ENCODE measurements around the gene CORO2B.

CORO2B gene

GRCh38 chr15:68565234-68565633, 13.6 kb upstream of the CORO2B start:
- DNase-seq (ENCODE audit: low read depth in 1 of 2, low spot score in 1 of 2) = no peak
- no peak overlapping the region for H3K27ac ChIP-seq (replicated peaks)
- TF ChIP-seq REST (IDR thresholded peaks at IDR 0.05; ENCODE audit: insufficient replicate concordance, low read depth) (no peak), POLR2AphosphoS5 (IDR thresholded peaks at IDR 0.05; ENCODE audit: low read depth) (no peak), CTCF (IDR thresholded peaks at IDR 0.05; ENCODE audit: insufficient read depth, low read length) (no peak), SPI1 (IDR thresholded peaks at IDR 0.05; ENCODE audit: borderline replicate concordance, low read depth) (no peak), GABPA (IDR thresholded peaks at IDR 0.05; ENCODE audit: low read depth) (no peak)
- no peaks in the 10 kb centered on the region for H3K27me3 ChIP-seq (ENCODE audit: insufficient read depth, poor library complexity, severe bottlenecking)
- no peak overlapping the region for H3K4me3 ChIP-seq (replicated peaks; ENCODE audit: insufficient read depth, low read length)

DNA sequence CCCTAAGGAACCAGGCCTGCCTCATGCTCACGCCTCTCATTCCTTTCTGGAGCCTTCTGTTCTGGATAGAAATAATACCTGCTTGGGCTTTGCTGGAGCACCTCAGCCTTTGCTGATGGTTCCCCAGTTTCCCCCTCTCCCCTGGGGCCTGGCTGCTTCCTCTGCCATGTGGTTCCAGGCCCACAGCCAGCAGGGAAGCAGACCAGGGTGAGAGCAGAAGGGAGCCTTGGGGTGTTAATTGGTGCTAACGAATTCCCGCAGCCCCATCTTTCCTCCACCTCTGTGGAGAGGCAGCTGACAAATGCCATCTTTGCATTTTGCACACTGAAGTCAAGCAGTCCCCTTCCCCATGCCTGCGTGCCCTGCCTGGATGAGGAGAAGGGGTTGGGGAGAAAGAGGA, 13.1 kb upstream of the CORO2B start:
- H3K27ac ChIP-seq (replicated peaks) = no peak overlapping the region
- TF ChIP-seq GABPA (IDR thresholded peaks at IDR 0.05; ENCODE audit: low read depth) = no peak
- H3K27me3 ChIP-seq (ENCODE audit: insufficient read depth, poor library complexity, severe bottlenecking) = no peaks in the 10 kb centered on the region
- DNase-seq (ENCODE audit: low read depth in 1 of 2, low spot score in 1 of 2) = no peak
- H3K4me3 ChIP-seq (replicated peaks; ENCODE audit: insufficient read depth, low read length) = no peak overlapping the region

DNA sequence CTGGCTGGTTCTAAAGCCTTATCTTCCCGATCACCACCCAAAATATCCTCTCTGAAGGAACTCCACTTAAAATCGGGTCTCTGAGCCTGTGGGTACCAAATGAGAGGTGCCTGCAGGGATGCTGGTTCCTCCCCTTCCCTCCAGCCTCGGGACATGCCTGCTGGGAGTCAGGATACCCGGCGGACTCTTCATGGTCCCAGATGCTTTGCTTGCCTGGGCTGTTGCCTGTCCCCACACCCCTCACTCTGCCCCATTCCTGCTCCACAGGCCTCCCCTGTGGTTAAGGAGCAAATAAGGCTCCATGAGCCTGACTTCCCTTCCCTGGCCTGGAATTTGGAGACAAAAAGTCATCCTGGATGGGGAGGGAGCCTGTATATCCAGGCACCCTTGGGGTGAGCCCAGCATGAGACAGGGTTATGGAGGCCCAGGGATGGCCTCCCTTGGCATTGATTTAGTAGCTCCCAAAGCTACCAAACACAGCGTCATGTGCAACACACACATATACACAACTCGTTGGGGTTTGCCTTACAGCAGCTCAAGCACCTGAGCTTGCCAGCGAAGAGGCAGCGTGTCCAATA, 12.3 kb upstream of the CORO2B start:
- H3K4me3 ChIP-seq (replicated peaks; ENCODE audit: insufficient read depth, low read length) = no peak overlapping the region
- no peak for DNase-seq (ENCODE audit: low read depth in 1 of 2, low spot score in 1 of 2)
- no peaks in the 10 kb centered on the region for H3K27me3 ChIP-seq (ENCODE audit: insufficient read depth, poor library complexity, severe bottlenecking)
- H3K27ac ChIP-seq (replicated peaks) = no peak overlapping the region
- no peak for TF ChIP-seq POLR2AphosphoS5 (IDR thresholded peaks at IDR 0.05; ENCODE audit: low read depth)
- TF ChIP-seq SPI1 (IDR thresholded peaks at IDR 0.05; ENCODE audit: borderline replicate concordance, low read depth) = no peak
- no peak for TF ChIP-seq GABPA (IDR thresholded peaks at IDR 0.05; ENCODE audit: low read depth)
- no peak for TF ChIP-seq CTCF (IDR thresholded peaks at IDR 0.05; ENCODE audit: insufficient read depth, low read length)
- no peak for TF ChIP-seq REST (IDR thresholded peaks at IDR 0.05; ENCODE audit: insufficient replicate concordance, low read depth)

DNA sequence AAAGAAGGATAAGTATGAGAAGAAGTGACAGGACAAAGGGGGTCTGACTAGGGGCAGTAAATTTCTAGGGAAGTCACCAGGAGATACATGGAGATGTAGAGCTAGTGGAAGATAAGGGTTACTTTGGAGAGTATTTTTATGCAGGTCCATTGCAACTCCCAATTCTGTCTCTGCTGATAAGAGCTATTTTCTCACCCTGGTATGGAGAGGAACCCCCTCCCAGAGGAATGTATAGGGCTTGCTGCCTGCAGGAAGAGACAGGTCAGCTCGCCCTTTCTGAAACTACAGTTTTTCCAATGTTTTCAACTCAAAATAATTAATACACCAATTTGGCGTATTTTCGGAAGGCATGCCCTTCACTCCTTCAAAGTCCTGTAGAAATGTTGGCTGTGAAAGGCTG, 11.4 kb upstream of the CORO2B start:
- no peak for TF ChIP-seq CTCF (IDR thresholded peaks at IDR 0.05; ENCODE audit: insufficient read depth, low read length)
- no peak for TF ChIP-seq POLR2AphosphoS5 (IDR thresholded peaks at IDR 0.05; ENCODE audit: low read depth)
- TF ChIP-seq SPI1 (IDR thresholded peaks at IDR 0.05; ENCODE audit: borderline replicate concordance, low read depth) = no peak
- TF ChIP-seq REST (IDR thresholded peaks at IDR 0.05; ENCODE audit: insufficient replicate concordance, low read depth) = no peak
- TF ChIP-seq GABPA (IDR thresholded peaks at IDR 0.05; ENCODE audit: low read depth) = no peak

More for the DNA sequence above, 11.4 kb upstream of the CORO2B start:
- Histone ChIP-seq H3K27me3 (ENCODE audit: insufficient read depth, poor library complexity, severe bottlenecking) (peaks cover 1% of the 10 kb centered on the region), H3K4me3 (replicated peaks; ENCODE audit: insufficient read depth, low read length) (no peak overlapping the region), H3K27ac (replicated peaks) (no peak overlapping the region)
- no peak for DNase-seq (ENCODE audit: low read depth in 1 of 2, low spot score in 1 of 2)
